Germinal center (tissue), 1 donor: Measurements from ENCODE around the gene CCDC144A.
"Not testable (repeated sequence)": the region's sequence is repeated elsewhere in the genome, so short reads cannot be mapped to it uniquely, and the experiment has no call there.

Source experiments
- DNase-seq: peaks from one replicate; pipeline ENCODE4 v3.0.0; 2012; ENCODE audit warnings: mixed read lengths, low spot score

Gene CCDC144A

DNA sequence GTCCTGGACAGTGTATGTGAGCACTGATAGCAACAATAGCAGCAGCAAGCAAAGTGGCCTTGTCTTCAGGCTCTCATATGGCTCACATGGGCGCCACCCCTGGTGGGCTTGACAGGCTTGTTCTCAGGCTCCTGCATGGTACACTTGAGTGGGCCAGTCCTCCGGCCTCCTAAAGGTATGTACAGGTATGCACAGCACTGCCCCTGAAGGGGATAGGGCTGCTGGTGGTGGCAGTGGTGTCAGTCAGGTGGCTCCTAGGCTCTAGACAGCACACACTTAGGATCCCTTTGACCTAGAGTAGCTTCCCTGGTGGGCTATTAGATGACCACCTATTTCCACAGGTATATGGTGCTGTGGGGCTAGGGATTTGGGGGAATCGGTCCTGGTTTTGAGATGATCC is 67.5 kb downstream of the CCDC144A start:
- not testable (repeated sequence) for DNase-seq

DNA sequence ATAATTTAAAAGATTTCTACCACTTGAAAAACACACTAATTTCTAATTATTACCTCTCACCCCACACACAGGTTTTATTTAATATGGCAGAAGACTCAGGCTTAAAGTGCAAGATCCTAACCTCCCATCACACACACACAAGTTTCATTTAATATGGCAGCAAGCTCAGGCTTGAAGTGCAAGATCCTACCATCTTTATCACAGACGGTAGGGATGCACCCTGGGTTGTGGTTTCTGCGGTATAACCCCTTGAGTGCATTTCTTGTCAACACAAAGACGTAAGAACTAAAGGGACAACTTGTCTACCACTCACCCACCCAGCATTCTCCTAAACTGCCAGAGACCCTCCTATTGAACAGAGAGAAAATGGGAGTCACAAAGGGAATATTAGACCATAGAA is 68.1 kb downstream of the CCDC144A start:
- DNase-seq, result not testable (repeated sequence)

DNA sequence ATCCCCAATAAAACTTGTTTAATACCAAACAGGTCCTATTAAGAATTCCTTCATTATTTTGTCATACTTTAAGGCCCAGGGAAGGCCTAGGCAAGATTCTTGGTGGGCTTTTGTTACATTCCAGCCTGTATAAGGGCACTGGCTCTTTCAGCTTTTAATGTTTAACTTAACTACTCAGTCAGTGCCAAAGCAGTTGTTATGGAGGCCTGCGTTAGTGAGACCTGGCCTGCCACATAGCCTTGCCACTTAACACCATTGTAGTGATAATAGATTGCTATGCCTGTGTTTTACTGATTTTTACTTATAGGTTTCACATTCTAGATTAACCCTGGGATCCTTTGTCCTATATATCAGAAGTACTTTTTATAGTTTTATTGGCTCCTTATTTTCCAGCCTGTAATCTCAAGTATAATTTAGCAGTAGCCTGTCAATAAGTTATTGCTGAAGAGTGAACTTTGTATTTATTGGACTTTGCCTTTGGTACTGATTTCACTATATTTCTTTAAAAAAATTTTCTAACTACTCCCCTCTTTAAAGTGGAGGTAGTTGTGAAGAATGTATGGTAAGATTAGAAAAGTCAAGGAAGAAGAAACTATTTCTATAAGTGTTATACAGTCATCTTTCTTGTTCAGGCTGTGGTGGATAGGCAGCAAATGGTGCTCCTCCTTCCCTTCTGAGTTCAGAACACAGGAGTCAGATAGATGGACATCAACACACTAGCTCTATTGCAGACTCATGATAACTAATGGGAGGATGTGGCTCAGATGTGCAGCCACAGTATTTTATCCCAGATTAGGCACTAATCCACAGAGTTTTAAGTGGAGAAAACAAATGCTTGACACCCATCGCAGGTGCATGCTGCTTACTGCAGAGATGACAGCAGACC is 78.5 kb downstream of the CCDC144A start:
- DNase-seq, result not testable (repeated sequence)

DNA sequence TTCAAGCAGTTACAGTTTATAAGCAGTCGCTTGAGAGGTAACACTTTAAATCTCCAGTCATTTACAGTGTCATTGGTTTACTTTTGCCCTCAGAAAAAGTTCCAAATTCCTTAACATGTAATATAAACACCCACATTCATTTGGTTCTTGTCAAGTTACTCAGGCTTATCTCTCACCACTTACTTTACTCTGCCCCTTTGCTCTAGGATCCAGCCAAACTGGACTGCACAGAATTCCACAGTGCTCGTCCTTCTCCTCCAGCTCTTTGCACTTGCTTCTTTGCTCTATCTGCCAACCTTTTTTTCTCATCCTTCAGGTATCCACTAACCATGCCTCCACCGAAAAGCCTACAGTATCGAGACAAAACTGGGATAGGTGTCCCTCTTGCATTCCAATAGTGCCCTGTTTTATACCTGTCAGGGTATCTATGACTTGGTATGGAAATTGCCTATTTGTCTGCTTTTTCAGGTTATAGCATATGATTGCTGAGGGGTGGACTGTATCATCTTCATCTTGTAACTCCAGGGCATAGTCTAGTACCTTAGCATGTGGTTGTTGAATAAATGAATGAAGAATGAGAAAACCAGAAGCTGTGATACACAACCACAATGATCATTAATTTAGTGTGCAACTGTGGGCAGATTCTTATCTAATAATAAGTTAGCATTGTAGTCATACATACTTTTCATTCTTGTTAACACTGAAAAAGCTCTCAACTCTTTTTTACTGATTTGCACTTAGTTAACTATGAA is 82.5 kb downstream of the CCDC144A start:
- DNase-seq, result not testable (repeated sequence)

DNA sequence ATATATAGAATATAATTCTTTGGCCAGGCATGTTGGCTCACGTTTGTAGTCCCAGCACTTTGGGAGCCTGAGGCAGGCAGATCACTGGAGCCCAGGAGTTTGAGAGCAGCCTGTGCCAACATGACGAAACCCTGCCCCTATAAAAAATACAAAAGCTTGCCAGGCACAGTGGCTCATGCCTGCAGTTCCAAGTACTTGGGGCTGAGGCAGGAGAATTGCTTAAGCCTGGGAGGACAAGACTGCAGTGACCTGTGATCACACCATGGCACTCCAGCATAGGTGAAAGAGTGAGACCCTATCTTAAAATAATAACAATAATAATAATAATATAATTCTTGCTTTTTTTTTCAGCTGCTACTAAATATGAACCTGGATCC is 83.1 kb downstream of the CCDC144A start:
- DNase-seq, result not testable (repeated sequence)

- not testable (repeated sequence) for DNase-seq
These were observed 97.8 kb downstream of the CCDC144A start for GRCh38 chr17:16787851-16788250.

DNA sequence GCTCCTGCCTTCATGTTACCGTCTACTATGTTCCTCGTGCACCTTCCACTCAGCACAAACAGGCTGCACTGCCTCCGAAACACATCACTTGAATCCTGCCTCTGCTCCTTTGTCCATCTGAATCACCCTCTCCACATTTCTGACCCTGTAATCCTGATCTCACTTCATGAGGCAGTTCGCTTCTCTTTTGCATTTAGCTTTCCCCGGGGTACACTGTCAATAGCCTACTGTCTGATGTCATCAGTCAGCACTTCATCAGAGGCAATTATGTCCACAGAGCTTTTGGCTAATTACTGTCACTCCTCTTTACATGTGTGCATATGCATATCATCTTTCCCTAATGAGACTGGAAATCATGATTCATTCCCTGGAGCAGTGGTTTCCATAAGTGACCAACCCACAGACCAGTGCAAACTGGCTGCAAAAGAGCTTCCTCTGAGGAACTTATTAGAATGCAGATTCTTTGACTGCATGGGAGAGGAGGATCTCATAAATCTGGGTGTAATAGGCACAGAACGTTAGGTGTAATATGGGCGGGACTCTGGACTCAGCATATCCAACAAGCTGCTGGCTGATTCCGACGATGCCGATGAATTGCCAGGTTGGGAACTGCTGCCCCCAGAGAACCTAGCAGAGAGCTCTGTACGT is 99.0 kb downstream of the CCDC144A start:
- not testable (repeated sequence) for DNase-seq

DNA sequence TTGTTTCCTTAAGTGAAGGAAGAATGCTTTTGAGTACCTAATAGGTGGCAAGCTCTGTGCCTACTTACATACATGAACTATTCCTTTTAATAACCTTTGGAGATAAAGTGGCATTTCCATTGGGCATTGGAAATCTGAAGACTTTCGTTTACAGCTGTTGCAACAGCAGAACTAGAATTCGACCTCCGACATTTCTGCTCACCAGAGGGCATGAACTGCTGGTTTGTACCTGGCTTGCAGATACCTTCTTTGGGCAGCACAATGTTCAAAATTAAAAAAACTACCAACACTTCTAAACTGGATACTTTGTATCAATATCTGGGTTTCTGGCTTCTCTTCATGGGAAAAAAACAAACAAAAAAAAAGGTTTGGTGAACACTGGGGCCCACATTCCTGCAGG is 99.6 kb downstream of the CCDC144A start:
- not testable (repeated sequence) for DNase-seq

DNA sequence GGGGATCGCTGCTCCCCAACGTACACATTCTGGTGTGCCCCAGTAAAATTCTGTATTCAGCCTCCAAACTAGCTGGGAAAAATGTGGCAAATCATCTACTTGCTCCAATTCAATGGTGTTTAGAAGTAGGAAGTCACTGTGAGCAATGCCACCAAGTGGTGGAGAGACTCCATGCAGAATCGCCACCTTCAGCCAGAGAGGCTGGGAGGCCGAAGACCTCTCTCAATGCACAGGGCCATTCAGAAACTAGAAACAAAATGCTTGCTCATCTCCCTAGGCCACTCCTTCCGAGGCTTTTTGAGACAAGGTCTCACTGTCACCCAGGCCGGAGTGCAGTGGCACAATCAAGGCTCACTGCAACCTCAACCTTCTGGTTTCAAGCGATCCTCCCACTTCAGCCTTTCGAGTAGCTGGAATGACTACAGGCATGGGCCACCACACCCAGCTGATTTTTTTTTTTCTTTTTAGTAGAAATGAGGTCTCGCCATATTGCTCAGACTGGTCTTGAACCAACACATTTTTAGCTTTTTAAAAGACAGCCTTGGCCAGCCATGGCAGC is 100.4 kb downstream of the CCDC144A start:
- not testable (repeated sequence) for DNase-seq

DNA sequence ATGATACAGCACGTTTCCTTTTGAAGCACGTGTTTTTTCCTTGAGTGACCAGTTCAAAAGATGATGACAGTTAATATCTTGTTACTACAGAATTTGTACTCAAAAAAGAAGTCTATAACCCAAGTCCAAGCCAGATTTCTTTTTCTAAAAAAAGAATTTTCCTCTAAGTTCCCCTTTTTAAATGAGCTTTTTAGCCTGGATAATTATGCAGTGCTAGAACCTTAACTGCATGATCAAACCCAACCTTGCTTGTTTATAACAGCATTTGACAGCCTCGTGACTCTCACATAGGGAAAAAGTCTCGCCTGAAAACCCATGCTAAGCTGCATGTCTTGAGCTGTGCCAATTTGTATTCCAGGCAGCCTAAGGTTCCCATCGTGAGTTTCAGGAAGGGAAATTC is 104.2 kb downstream of the CCDC144A start:
- DNase-seq, result not testable (repeated sequence)

DNA sequence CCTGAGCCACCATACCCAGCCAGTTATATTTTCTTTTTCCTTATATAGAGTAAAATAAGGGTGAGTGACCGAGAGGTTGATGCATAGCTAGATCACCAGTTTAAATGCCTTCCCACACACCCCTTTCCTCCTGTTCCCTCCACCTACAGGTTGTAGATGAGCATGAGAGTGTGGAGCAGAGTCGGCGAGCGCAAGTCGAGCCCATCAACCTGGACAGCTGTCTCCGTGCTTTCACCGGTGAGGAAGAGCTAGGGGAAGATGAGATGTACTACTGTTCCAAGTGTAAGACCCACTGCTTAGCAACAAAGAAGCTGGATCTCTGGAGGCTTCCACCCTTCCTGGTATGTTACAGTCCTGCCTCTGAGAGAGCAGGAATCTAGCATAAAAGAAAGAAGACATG is 105.9 kb downstream of the CCDC144A start:
- not testable (repeated sequence) for DNase-seq

- DNase-seq, result not testable (repeated sequence)
These were observed 114.8 kb downstream of the CCDC144A start for GRCh38 chr17:16804851-16805250.

DNA sequence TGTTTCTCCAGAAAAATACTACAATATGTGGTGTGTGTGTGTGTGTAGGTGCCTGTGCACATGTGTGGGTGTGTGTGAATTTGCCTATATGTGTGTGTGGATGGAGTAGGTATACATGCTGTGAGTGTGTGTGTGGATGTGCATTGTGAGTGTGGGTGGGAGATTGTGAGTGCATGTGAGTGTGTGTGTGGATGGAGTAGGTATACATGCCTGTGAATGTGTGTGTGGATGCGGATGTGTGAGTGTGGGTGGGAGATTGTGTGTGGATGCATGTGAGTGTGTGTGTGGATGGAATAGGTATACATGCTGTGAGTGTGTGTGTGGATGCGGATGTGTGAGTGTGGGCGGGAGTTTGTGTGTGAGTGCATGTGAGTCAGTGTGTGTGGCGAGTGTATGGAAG is 116.6 kb downstream of the CCDC144A start:
- not testable (repeated sequence) for DNase-seq

DNA sequence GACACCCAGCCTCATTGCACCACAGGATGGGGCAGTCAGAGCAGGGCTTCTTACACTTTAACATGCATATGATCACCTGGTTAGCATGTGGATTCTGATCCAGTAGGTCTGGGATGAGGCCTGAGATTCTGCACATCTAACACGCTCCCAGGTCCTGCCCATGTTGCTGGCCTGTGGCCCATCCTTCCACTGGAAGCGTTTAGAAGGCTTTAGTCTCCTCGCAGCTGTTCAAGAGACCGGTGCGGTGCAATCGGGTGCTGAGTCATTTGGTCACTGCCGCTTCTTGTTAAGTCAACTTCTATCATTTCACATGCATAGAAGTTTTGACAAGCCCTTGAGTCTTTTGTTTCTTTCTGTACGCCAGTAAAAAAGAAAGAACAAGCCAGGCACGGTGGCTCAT is 117.6 kb downstream of the CCDC144A start:
- DNase-seq, result not testable (repeated sequence)

GRCh38 chr17:16810236-16810635 is 120.2 kb downstream of the CCDC144A start:
- not testable (repeated sequence) for DNase-seq

GRCh38 chr17:16812126-16812525 is 122.1 kb downstream of the CCDC144A start:
- not testable (repeated sequence) for DNase-seq

GRCh38 chr17:16814439-16814838 is 124.4 kb downstream of the CCDC144A start:
- no peak for DNase-seq

DNA sequence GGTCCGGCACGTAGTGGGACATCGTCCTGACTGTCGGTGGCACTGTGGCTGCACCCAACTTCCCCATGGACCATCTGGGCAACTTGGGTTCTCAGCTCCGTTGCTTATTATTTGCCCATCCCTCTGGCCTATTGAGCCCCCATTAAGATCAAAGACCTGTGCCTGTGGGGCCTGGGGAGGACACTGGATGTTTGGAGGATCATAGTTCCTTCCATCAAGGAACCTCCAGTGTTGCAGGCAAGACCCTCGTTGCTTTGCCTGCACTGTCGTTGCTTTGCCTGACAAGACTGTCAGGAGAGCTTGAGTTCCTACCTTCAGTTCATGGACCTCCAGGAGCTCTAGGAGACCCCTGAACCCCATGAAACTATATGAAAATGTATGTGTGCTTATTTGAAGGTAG is 127.2 kb downstream of the CCDC144A start:
- DNase-seq, result no peak

- not testable (repeated sequence) for DNase-seq
These were observed 127.9 kb downstream of the CCDC144A start for GRCh38 chr17:16817940-16818339.

DNA sequence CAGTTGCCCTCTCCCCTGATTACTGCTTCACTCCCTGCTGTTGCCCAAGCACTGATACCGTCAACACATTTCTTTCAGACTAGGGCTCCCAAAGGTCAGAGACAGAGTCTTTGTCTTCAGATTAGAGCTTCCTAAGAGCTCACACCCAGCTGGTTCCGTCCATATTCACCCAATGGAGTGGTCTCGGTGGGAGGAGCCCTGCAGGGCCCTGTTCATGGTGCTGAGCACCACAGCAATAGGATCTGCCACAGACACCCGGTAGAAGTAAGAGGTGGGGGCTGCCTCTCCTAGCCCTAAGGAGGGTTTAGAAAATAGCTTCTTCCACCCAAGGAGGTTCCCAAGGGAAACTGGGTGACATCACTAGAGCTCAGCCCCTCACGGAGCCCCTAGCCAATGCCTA is 128.3 kb downstream of the CCDC144A start:
- no peak for DNase-seq

GRCh38 chr17:16818821-16819683 is 129.0 kb downstream of the CCDC144A start:
- DNase-seq, result no peak
